ENCODE data around the gene ALDH7A1.
A peak's percentile ranks its signal among the peaks of the same experiment; 100 is the strongest.

ALDH7A1 gene

DNA sequence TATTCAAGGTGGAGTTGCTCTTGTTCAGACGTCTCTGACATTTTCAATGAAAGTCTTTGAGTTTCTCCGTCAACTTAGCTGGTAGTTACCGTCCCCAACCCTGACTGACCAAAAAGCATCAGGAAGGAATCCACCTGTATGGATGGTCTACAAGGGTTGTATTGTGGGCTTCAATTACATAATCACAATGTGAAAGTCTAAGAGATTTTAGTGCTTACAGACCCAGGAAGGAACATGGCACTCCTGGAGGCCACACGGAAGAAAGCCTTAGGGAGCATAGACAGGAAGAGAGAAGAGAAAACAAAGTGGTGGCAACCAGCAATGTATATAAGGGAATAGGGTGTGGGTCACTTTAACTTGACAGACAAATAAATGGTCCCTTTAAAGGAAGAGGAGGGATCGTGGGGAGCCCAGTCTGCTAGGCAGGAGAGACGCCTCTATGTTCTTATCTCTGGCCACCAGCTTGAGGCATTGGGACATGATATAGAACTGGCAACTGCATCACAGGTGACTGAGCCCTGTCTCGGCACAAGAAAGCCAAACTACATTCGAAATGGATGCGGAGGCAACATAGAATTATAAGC is 80.4 kb downstream of the ALDH7A1 start:
- Histone ChIP-seq H3F3A (ENCODE audit: insufficient read depth, low read length) (no peaks in the 10 kb centered on the region), H3K4me1 (ENCODE audit: low read length) (no peaks in the 10 kb centered on the region), H3K9me3 (replicated peaks; ENCODE audit: insufficient read depth, low read length) (no peaks in the 10 kb centered on the region), H3K79me2 (ENCODE audit: low read length) (no peaks in the 10 kb centered on the region), H3K36me3 (replicated peaks; ENCODE audit: insufficient read depth, low read length) (no peaks in the 10 kb centered on the region), H4K20me1 (ENCODE audit: insufficient read depth, low read length) (no peaks in the 10 kb centered on the region), H3K27me3 (replicated peaks; ENCODE audit: insufficient read depth, low read length) (no peaks in the 10 kb centered on the region), H3K27ac (ENCODE audit: low read length) (no peak overlapping the region), H3K9ac (ENCODE audit: low read length) (no peak overlapping the region), H3K4me3 (ENCODE audit: low read length) (no peak overlapping the region), H3K9me2 (replicated peaks; ENCODE audit: insufficient read depth, low read length) (no peaks in the 10 kb centered on the region), H3K4me2 (ENCODE audit: low read depth, low read length) (no peak overlapping the region), H2AFZ (ENCODE audit: low read length) (no peak overlapping the region)
- no peak for DNase-seq
- no peak for TF ChIP-seq EZH2phosphoT487 (IDR thresholded peaks at IDR 0.05; ENCODE audit: low read length)
- TF ChIP-seq EZH2 (optimal IDR thresholded peaks at IDR 0.05; ENCODE audit: low read depth, low read length), result no peak
- TF ChIP-seq, protein P1, sequence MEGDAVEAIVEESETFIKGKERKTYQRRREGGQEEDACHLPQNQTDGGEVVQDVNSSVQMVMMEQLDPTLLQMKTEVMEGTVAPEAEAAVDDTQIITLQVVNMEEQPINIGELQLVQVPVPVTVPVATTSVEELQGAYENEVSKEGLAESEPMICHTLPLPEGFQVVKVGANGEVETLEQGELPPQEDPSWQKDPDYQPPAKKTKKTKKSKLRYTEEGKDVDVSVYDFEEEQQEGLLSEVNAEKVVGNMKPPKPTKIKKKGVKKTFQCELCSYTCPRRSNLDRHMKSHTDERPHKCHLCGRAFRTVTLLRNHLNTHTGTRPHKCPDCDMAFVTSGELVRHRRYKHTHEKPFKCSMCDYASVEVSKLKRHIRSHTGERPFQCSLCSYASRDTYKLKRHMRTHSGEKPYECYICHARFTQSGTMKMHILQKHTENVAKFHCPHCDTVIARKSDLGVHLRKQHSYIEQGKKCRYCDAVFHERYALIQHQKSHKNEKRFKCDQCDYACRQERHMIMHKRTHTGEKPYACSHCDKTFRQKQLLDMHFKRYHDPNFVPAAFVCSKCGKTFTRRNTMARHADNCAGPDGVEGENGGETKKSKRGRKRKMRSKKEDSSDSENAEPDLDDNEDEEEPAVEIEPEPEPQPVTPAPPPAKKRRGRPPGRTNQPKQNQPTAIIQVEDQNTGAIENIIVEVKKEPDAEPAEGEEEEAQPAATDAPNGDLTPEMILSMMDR (IDR thresholded peaks at IDR 0.05; ENCODE audit: low read length), result no peak

DNA sequence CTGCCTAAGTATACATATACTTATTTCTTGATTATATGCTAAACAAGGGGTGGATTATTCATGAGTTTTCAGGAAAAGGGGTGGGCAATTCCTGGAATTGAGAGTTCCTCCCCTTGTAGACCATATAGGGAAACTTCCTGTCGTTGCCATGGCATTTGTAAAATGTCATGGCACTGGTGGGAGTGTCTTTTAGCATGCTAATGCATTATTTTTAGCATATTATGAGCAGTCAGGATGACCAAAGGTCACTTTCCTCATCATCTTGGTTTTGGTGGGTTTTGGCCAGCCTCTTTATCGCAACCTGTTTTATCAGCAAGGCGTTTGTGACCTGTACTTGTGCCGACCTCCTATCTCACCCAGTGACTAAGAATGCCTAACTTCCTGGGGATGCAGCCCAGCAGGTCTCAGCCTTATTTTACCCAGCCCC is 80.9 kb downstream of the ALDH7A1 start:
- Histone ChIP-seq H2AFZ (ENCODE audit: low read length) (no peak overlapping the region), H3K9ac (ENCODE audit: low read length) (no peak overlapping the region), H3K4me2 (ENCODE audit: low read depth, low read length) (no peak overlapping the region), H3K4me1 (ENCODE audit: low read length) (peaks cover 2% of the 10 kb centered on the region; the same call in 1 of the 2 replicates), H3K79me2 (ENCODE audit: low read length) (no peaks in the 10 kb centered on the region), H3K9me2 (replicated peaks; ENCODE audit: insufficient read depth, low read length) (no peaks in the 10 kb centered on the region), H3K9me3 (replicated peaks; ENCODE audit: insufficient read depth, low read length) (no peaks in the 10 kb centered on the region), H3K27ac (ENCODE audit: low read length) (no peak overlapping the region), H3K27me3 (replicated peaks; ENCODE audit: insufficient read depth, low read length) (no peaks in the 10 kb centered on the region), H3F3A (ENCODE audit: insufficient read depth, low read length) (no peaks in the 10 kb centered on the region), H4K20me1 (ENCODE audit: insufficient read depth, low read length) (no peaks in the 10 kb centered on the region), H3K4me3 (ENCODE audit: low read length) (no peak overlapping the region), H3K36me3 (replicated peaks; ENCODE audit: insufficient read depth, low read length) (no peaks in the 10 kb centered on the region)
- DNase-seq, result no peak
- TF ChIP-seq EZH2 (optimal IDR thresholded peaks at IDR 0.05; ENCODE audit: low read depth, low read length), result no peak
- TF ChIP-seq, protein P1 (IDR thresholded peaks at IDR 0.05; ENCODE audit: low read length), result no peak
- no peak for TF ChIP-seq EZH2phosphoT487 (IDR thresholded peaks at IDR 0.05; ENCODE audit: low read length)

DNA sequence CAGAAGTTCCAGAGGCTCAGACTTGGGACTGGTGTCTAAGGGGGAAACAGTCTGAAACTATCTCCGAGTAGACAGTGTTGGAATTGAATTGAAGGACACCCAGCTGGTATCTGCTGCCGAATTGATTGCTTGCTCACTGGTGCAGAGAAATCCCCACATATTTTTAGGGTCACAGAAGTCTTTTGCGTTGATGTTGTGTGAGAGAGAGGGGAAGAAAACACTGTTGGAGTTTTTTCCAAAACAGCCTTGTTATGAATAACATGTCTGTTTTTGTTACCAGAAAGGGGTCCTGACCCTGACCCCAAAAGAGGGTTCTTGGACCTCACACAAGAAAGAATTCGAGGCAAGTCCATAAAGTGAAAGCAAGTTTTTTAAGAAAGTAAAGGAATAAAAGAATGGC is 81.3 kb downstream of the ALDH7A1 start:
- DNase-seq, result no peak
- H3K27ac ChIP-seq (ENCODE audit: low read length), result no peak overlapping the region
- H3K9ac ChIP-seq (ENCODE audit: low read length), result no peak overlapping the region
- H2AFZ ChIP-seq (ENCODE audit: low read length), result peak overlapping the region; percentile 27; the same call in 1 of the 2 replicates
- H3K27me3 ChIP-seq (replicated peaks; ENCODE audit: insufficient read depth, low read length), result no peaks in the 10 kb centered on the region
- no peaks in the 10 kb centered on the region for H4K20me1 ChIP-seq (ENCODE audit: insufficient read depth, low read length)
- H3K79me2 ChIP-seq (ENCODE audit: low read length), result no peaks in the 10 kb centered on the region
- no peak overlapping the region for H3K4me2 ChIP-seq (ENCODE audit: low read depth, low read length)
- H3K4me3 ChIP-seq (ENCODE audit: low read length), result no peak overlapping the region
- no peaks in the 10 kb centered on the region for H3K9me3 ChIP-seq (replicated peaks; ENCODE audit: insufficient read depth, low read length)
- no peaks in the 10 kb centered on the region for H3K36me3 ChIP-seq (replicated peaks; ENCODE audit: insufficient read depth, low read length)
- no peaks in the 10 kb centered on the region for H3F3A ChIP-seq (ENCODE audit: insufficient read depth, low read length)
- TF ChIP-seq, protein P1 (IDR thresholded peaks at IDR 0.05; ENCODE audit: low read length), result no peak
- TF ChIP-seq EZH2 (optimal IDR thresholded peaks at IDR 0.05; ENCODE audit: low read depth, low read length) (no peak), EZH2phosphoT487 (IDR thresholded peaks at IDR 0.05; ENCODE audit: low read length) (no peak)
- H3K4me1 ChIP-seq (ENCODE audit: low read length), result peaks cover 6% of the 10 kb centered on the region; the same call in 1 of the 2 replicates
- no peaks in the 10 kb centered on the region for H3K9me2 ChIP-seq (replicated peaks; ENCODE audit: insufficient read depth, low read length)
